Right atrium auricular region (tissue), 2 donors: ENCODE measurements around the gene PPARGC1A. TPM values are rescaled to one million over a fixed set of nuclear protein-coding genes. Genes with fewer than 3 reads are reported as not detected.

Source experiments
- DNase-seq: peaks from one replicate; pipeline ENCODE4 v3.0.0-alpha.2; 2019; ENCODE audit warnings: low spot score
- H3K27ac ChIP-seq, 2 donors: fragments of 200-600 bp; sonication (generic); 1 replicate in 1 of 2; 2 replicates in 1 of 2; pipeline ENCODE4 v1.5.1; 2016 to 2019
- H3K27me3 ChIP-seq, 2 donors: fragments of 200-600 bp; sonication (generic); one replicate each; pipeline versions ENCODE4 v1.5.1 to v1.6.0; 2017 to 2019
- H3K36me3 ChIP-seq: fragments of 200-600 bp; sonication (generic); one replicate; pipeline ENCODE4 v1.5.1; 2016
- H3K4me1 ChIP-seq, 2 donors: fragments of 200-600 bp; sonication (generic); one replicate each; pipeline versions ENCODE4 v1.5.1 to v1.6.0; 2017 to 2019
- H3K4me3 ChIP-seq, 2 donors: fragments of 200-600 bp; sonication (generic); 1 replicate in 1 of 2; 2 replicates in 1 of 2; pipeline ENCODE4 v1.5.1; 2017 to 2019; ENCODE audit warnings: mild to moderate bottlenecking in 1 of 2, moderate library complexity in 1 of 2
- H3K9me3 ChIP-seq, 2 donors: fragments of 200-600 bp; sonication (generic); one replicate each; pipeline ENCODE4 v1.5.1; 2019
- total RNA-seq, 2 donors: library from RNA; depleted of rRNA; stranded (reverse); fragments of >200 nt; gene quantifications; one replicate each; pipeline ENCODE4 v1.1.0, GENCODE V29; 2016
- TF ChIP-seq, protein P1 (sequence below), 2 donors: fragments of 200-600 bp; sonication (generic); IDR thresholded peaks; one replicate each; pipeline ENCODE4 v1.5.1; 2019; ENCODE audit warnings: antibody characterized with exemption in 2 of 2

Gene PPARGC1A
- total RNA-seq, 2 donors from 2014 or later = 41.6 to 72.3 TPM

DNA sequence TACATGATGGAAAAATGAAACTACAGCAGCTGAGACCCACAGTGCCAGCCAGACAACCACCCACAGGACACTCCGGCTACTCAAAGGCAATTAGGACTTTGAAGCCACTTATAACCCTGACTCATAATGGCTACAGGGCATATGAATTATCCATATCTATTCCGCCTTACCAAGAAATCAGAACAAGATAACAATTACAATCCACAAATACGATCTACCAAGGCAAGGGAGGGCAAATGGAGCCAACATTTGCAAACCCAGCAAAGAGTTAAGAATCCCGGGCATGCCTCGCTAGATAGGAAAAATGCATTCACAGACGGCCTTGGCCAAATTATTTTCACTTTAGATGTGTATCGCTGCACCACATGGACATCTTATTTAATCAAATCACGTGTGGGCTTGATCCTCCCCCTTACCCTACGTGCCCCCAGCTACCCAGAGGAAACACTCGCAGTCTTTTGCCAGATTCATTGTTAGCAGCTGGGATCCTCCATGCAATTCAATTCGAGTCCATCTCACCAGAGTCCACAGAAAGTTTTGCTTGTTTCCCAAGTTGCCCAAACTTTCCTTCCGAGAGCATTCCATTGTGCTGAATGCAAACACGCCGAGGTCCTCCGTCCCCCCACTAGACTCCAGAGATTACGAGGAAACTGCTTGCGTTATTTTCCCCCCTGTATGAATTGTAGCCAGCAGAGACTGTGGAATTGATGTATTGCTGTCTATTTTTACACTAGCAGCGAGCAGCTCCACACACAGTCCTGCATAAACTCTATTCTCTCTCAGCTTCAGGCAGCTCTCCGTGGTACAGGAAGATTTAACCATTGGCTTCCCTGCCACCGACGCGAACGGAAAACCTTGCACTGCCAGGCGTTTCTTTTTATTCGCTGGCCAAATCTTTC lies 1.2 kb downstream of the PPARGC1A start:
- DNase-seq = no peak
- Histone ChIP-seq H3K27ac (peak overlapping the region; percentile 86 to 94), H3K27me3 (no peaks in the 10 kb centered on the region), H3K4me3 (peak overlapping the region; percentile 52 to 59), H3K4me1 (peaks cover 0 to 22% of the 10 kb centered on the region in 2 donors), H3K9me3 (no peaks in the 10 kb centered on the region), H3K36me3 (peaks cover 6% of the 10 kb centered on the region)
- TF ChIP-seq, protein P1, sequence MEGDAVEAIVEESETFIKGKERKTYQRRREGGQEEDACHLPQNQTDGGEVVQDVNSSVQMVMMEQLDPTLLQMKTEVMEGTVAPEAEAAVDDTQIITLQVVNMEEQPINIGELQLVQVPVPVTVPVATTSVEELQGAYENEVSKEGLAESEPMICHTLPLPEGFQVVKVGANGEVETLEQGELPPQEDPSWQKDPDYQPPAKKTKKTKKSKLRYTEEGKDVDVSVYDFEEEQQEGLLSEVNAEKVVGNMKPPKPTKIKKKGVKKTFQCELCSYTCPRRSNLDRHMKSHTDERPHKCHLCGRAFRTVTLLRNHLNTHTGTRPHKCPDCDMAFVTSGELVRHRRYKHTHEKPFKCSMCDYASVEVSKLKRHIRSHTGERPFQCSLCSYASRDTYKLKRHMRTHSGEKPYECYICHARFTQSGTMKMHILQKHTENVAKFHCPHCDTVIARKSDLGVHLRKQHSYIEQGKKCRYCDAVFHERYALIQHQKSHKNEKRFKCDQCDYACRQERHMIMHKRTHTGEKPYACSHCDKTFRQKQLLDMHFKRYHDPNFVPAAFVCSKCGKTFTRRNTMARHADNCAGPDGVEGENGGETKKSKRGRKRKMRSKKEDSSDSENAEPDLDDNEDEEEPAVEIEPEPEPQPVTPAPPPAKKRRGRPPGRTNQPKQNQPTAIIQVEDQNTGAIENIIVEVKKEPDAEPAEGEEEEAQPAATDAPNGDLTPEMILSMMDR (IDR thresholded peaks at IDR 0.05) = no peak

DNA sequence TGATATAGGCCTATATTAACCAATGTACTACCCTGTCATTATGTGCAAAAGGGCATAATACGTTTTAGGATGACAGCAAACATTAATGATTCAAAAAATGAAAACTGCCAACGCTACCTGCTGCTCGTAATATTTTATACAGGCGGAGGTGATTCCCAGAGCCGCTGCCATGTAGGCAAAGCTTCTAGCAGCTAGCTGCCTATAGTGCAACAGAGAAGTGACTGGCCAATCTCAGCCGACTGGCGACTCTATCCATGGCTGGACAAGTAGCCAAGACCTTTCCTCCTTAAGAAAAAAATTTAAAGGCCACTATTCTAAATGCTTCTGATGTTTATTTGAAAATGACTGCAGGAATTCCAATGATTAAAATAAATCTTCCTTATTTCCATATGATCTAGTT lies 1.9 kb downstream of the PPARGC1A start:
- Histone ChIP-seq H3K27me3 (no peaks in the 10 kb centered on the region), H3K4me3 (peak overlapping the region; percentile 52 to 59), H3K36me3 (peaks cover 10% of the 10 kb centered on the region), H3K27ac (peak overlapping the region; percentile 86 to 94), H3K9me3 (no peaks in the 10 kb centered on the region), H3K4me1 (peaks cover 0 to 22% of the 10 kb centered on the region in 2 donors)
- DNase-seq = no peak
- TF ChIP-seq, protein P1 (IDR thresholded peaks at IDR 0.05) = no peak

DNA sequence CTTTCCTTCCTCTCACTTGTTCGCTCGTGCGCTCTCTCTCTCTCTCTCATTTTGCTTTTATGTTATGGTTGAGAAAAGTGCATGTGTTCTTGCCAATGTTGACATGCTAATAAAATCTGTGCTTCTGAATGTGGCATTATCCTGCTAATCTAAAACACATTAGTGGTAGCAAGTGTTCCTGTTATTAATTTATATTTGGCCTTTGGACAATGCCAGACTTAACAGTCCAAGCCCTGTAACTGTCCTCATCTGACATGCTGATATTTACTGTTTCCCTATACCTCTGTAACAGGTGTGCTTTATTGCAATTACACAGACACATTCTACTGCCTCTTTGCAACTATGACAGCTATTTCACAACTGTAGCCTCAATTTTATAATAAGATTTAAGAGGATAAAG lies 2.7 kb downstream of the PPARGC1A start:
- peak overlapping the region; percentile 52 to 59 for H3K4me3 ChIP-seq
- H3K4me1 ChIP-seq = peaks cover 0 to 25% of the 10 kb centered on the region in 2 donors
- H3K36me3 ChIP-seq = peaks cover 10% of the 10 kb centered on the region
- peak overlapping the region; percentile 86 to 94 for H3K27ac ChIP-seq
- no peak for DNase-seq
- TF ChIP-seq, protein P1 (IDR thresholded peaks at IDR 0.05) = no peak
- H3K27me3 ChIP-seq = no peaks in the 10 kb centered on the region
- no peaks in the 10 kb centered on the region for H3K9me3 ChIP-seq

DNA sequence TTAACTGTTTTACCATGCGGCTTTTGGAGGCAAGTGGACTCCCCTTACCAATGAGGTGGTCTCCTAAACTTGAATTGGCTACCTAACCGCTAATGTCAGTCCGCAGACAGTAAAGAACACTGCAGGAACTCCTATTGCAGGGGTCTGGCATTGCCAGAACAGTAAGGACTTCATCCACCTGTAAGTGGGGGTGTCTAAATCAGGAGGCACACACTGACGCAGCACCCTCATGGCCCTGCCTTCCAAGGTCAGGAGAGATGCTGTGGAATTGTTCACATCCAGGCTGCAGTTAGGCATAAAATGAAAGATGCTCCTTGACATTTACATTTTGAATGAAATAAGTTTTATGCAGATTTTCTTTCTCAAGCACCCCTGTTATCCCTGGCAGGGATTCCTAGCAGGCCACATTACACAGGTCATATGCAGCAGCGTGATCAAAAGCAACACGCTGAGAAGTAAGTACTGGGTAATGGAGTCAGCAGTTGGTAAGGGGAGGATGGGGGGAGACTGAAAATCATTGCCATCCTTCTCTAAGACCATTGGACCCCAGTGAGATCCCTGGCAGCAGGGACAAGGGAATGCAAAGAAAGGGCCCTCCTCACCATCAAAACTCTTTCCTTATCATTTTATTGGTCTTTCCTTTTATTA lies 3.8 kb downstream of the PPARGC1A start:
- no peaks in the 10 kb centered on the region for H3K27me3 ChIP-seq
- DNase-seq = no peak
- no peaks in the 10 kb centered on the region for H3K9me3 ChIP-seq
- H3K27ac ChIP-seq = peak overlapping the region; percentile 86 to 94
- H3K4me3 ChIP-seq = peak overlapping the region; percentile 22 to 59
- TF ChIP-seq, protein P1 (IDR thresholded peaks at IDR 0.05) = no peak
- peaks cover 10% of the 10 kb centered on the region for H3K36me3 ChIP-seq
- H3K4me1 ChIP-seq = peaks cover 0 to 23% of the 10 kb centered on the region in 2 donors

DNA sequence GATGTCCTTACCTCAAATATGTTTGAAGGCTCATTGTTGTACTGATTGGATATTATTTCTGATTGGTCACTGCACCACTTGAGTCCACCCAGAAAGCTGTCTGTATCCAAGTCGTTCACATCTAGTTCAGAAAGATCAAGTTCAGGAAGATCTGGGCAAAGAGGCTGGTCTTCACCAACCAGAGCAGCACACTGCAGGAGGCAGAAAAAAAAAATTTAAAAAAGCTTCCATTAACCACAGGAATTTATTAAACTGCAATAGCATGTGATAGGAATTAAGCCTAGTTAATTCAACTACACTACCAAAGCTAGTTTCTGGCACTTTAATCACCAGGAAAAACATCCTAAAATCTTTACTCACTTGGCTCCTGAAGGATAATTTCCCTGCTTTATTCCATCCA lies 5.1 kb downstream of the PPARGC1A start:
- Histone ChIP-seq H3K27me3 (no peaks in the 10 kb centered on the region), H3K4me1 (peaks cover 0 to 24% of the 10 kb centered on the region in 2 donors), H3K36me3 (peaks cover 10% of the 10 kb centered on the region), H3K9me3 (no peaks in the 10 kb centered on the region), H3K4me3 (no peak overlapping the region), H3K27ac (peak overlapping the region; percentile 86 to 94)
- TF ChIP-seq, protein P1 (IDR thresholded peaks at IDR 0.05) = no peak
- DNase-seq = no peak
